NOMO-1 (cell line): Measurements from ENCODE around the gene DHX36.

Source experiments
- DNase-seq, 2 experiments: peaks; one replicate each; lab custom pipeline; 2025; ENCODE audit not compliant: unreplicated experiment in 2 of 2; lab: John Stamatoyannopoulos, UW

Gene DHX36

GRCh38 chr3:154294016-154294415 lies 30.3 kb downstream of the DHX36 start:
- no peak for DNase-seq

- DNase-seq = no peak
These were observed 34.1 kb downstream of the DHX36 start for GRCh38 chr3:154290187-154290586.

- DNase-seq = peak; percentile 10 to 70
These were observed 39.1 kb downstream of the DHX36 start for GRCh38 chr3:154285221-154285620.

DNA sequence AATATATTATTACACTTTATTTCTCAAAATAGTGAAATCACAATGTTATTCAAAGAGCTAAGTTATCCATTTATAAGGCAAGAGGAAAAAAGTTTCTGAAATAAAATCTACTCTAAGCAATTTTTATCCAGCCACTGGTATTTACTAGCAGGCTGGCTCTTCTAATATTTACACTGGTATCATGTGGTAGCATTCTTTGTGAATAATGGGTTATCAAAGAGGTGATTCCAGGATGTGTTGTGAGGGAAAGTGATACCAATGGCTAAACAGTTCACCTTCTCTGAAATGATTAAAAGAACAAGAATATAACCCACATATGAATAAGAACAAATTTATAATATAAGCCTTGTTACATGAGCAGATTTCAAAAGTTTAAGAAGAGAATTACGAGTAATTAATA lies 44.1 kb downstream of the DHX36 start:
- DNase-seq = no peak

GRCh38 chr3:154275965-154276364 lies 48.3 kb downstream of the DHX36 start:
- DNase-seq = no peak

- no peak for DNase-seq
These were observed 49.0 kb downstream of the DHX36 start for GRCh38 chr3:154275292-154275691.

DNA sequence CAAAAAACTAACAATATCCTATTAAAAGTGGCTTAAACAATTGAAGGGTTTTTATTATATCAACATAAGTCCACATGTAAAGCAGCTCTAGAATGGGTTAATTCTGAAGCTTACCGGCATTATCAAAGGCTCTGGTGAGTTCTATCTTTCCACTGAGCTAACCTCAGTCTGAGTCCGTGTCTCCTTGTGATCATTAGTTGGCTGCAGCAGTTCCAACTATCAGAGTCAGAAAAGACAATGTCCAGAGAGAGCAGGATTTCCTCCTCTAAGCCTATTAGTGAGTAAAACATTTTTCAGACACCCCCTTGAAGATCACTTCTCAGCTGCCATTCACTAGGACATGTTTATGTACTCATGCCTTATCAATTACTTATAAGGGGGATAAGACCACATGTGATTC lies 49.9 kb downstream of the DHX36 start:
- no peak for DNase-seq

GRCh38 chr3:154273381-154273780 lies 50.9 kb downstream of the DHX36 start:
- no peak for DNase-seq

GRCh38 chr3:154254527-154254926 lies 69.8 kb downstream of the DHX36 start:
- DNase-seq = no peak

GRCh38 chr3:154252759-154253638 lies 71.3 kb downstream of the DHX36 start:
- DNase-seq = peak; percentile 41 to 60

GRCh38 chr3:154251610-154252009 lies 72.7 kb downstream of the DHX36 start:
- no peak for DNase-seq

DNA sequence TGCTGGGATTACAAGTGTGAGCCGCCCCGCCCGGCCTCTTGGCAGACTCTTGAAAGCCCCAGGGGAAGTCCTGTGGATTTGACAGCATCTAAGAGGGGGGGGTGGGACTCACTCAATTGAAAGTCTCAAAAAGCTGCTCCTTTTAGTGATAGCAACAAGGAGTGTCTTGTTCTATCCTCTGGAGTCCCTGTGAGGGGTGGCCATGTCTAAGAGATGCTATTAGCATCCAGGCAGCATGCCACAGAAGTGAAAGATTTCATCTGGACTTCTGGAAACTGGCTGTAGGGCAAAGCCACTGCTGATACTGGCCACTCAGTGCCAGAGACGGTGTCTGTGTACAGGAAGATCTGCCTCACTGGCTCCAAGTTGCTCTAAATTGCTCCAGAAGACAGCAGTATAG lies 74.0 kb downstream of the DHX36 start:
- DNase-seq = no peak

DNA sequence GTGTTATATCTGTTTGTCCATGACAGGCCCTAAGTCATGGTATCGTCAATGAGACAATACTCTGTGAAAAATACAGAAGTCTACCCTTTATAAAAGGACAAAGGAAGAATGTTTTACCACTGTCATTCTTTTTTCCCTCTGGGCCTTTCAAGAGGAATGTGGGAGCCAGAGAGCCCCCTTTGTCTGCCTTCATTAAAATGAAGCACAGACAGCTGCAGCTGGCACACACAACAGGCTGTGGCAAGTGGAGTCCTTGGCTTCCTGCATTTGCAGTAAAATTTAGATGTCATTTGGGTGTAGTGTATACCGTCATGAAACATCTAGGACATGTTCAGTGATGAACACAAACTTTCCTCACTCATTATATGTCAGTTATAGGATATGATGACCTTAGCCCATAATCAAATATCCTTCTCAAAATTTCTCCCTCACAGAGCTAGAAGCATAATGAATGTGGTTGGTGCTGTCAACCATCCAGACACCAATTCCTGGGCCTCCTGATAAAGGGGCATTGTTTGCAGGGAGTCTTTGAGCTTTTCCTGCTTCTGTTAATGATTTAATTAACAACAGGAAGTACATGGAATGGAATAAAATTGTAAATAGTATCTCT lies 76.4 kb downstream of the DHX36 start:
- DNase-seq = no peak

DNA sequence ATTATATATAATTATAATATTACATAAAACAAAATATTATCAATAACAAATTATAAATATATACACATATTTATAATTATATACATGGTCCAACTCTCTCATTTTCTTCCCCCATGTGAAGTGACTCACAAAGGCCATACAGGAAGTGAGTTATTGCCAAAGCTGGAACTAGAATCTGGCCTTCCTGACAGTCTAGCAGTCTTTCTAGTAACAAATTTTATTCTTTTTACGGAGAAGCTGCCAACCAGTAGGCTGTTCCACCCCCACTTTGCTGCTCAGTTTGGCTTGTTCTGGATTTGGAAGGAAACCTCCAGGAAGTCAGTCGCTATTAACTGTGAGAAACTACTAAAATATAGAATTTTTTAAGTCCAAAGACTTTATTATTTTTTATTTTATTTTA lies 79.6 kb downstream of the DHX36 start:
- peak in 1 of 2 experiments; percentile 20 for DNase-seq

GRCh38 chr3:154243353-154243752 lies 80.9 kb downstream of the DHX36 start:
- DNase-seq = no peak

DNA sequence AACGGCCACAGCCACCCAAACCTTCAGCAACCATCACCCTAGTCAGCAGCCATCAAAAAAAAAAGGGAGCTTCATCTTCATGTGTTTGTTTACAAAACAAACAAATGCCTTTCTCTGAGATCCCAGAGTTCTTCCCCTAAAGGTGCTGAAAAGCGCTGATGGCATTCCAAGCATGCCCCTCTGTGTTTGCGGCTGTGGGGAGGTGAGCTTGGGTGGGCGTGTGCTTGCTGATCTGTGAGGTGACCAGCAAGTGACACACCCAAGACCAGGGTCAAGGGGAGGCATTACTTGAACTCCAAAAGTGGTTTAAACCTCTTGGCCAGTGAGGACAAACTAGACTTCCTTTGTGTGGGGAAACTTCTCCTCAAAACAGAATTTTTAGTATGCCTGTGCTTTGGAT lies 81.5 kb downstream of the DHX36 start:
- no peak for DNase-seq

DNA sequence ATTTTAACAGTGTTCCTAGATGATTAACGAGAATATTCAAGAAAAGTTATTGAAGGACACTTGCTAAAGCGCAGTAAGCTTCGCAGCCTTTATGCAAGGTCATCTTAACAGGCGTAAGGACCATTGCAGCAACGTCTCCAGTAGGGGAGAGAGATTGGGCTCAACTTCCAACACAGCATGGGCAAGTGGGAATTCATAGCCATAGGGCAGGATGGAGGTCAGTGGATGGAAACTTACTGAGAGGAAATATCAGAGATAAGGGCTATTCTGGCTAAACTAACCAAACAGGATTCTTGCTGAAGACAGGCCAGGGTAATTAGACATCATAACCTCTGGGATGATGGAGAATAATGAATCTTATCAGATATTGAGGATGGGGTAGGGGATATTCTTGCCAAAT lies 82.8 kb downstream of the DHX36 start:
- DNase-seq = no peak

DNA sequence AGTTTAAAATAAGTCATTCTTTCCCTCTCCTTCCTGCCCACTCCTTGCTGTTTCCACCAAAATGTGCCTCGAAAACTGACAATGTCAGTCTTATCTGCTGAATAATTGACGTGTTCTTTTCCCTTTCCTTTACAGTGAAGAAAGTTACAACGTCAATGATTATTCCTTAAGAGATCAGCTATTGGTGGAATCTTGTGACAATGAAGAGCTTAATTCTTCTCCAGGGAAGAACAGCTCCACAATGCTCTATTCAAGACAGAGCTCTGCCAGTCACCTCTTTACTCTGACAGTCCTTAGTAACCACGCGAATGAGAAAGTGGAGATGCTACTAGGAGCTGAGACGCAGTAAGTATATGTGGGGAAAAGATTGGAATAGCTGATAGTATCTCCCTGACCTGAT lies 84.1 kb downstream of the DHX36 start:
- no peak for DNase-seq

GRCh38 chr3:154236331-154236730 lies 88.0 kb downstream of the DHX36 start:
- no peak for DNase-seq

- no peak for DNase-seq
These were observed 89.0 kb downstream of the DHX36 start for GRCh38 chr3:154235330-154235729.

DNA sequence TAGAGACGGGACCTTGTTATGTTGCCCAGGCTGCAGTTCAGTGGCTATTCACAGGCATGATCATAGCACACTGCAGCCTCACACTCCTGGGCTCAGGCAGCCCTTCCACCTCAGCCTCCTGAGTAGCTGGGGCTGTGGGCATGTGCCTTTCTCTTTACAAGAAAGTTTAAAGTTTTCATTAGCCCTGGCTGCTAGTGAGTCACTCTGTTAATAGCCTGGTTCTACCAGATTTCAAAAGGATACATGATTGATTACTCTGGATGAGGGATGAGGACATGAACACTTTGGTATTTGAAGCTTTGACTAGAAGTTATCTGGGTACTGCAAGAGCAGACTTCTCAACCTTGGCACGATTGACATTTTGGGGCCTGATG lies 95.1 kb downstream of the DHX36 start:
- no peak for DNase-seq

DNA sequence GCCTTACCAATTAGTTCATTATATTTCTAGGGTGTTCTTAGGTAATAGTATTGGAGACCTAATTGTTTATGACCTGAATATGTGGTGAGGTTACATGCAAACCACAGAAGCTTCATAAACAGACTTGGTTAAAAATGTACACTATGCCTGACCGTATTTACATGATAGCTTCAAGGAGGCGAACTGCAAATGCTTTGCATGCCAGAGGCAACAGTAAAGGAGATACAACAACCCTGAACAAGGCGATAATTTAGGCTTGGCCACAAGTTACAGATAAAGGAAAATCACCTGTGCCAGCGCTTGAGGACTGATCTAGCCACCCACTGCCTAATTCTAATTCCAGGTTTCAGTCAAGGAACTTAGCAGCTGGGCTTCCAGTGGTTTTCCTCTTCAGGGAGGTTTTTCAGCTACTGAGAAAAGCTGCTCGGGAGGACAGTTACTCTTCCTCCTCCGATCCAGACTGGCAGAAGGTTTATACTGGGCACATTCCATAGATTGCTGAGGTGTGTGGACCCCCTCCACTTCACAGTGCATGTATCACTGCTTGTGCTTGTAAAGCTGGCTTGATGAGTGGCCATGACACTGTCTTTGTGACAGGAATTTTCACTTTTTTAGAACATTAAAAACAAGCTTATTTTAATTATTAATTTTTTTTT lies 95.6 kb downstream of the DHX36 start:
- DNase-seq = no peak
